Medulla oblongata (tissue), 1 donor: Measurements from ENCODE around the gene AK3.

ENCODE experiments used
- DNase-seq: peaks from one replicate; pipeline ENCODE4 v3.0.0-alpha.2; 2015; ENCODE audit errors: extremely low spot score

AK3 gene

DNA sequence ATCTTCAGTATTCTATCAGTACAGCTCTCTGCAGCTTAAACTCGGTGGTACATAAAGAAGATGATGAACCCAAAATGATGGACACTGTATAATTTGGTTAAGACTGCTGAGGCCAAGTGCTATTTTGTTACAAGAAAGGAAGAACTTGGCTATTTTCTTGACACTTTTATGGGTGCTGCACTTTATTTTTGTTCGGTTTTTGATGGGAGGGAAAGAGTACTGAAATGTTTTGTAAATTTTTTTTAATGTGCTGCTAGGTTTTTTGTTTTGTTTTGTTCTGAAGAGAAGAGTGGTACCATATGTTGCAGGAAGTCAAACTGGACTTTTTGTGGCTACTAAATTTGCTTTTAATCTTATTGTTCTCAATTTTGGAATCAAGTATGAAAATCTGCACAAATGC is 35.0 kb downstream of the AK3 start:
- no peak for DNase-seq

DNA sequence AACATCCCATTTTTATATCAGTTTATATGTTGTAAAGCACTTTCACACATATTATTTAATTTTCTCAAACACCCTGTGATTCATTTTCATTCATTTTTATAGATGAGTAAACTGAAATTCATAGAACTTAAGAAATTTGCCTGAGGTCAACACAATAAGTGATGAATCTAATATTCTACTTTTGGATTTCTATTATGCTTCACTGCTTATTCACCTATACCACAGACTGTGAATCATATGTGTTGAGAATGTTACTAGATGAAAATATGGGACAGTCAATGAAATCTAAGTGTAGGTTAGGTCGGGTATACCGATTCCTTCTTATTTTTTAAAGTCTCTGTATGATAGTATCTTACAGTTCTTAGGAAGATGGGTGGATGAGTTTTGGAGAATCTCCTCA is 36.9 kb downstream of the AK3 start:
- DNase-seq = no peak

- DNase-seq = no peak
Observed at GRCh38 chr9:4701526-4701925, 39.5 kb downstream of the AK3 start.

- DNase-seq = no peak
Observed at GRCh38 chr9:4700932-4701331, 40.1 kb downstream of the AK3 start.

DNA sequence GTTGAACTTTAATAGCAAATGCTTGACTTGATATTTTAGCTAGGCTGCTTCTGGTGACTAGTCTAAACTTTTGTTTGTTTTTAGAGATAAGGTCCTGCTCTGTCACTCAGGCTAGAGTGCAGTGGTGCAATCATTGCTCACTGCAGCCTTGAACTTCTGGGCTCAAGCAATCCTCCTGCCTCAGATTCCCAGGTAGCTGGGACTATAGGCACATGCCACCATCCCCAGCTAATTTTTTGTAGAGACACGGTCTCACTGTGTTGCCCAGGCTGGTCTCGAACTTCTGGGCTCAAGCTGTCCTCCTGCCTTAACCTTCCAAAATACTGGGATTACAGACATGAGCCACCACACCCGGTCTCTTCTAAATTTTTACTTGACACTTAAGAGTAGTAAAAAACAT is 40.9 kb downstream of the AK3 start:
- DNase-seq = no peak

DNA sequence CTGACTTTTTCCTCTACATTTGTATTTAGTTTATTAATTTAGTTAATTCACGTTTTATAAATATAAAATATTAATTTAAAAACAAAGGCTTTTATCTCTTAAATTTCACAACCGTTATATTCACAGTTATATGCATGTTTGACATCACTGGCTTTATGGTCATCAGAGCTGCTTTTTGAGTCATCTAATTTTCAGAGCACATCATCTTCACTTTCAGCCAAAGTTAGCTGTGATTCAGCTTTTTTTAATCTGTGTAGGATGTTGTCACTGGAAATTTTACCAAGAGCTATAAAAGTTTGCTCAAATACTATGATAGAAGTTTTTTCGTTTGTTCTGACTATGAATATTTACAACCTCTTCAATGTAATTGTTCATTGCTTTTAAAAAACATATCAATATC is 49.2 kb downstream of the AK3 start:
- no peak for DNase-seq

GRCh38 chr9:4690144-4690543 is 50.9 kb downstream of the AK3 start:
- no peak for DNase-seq

- no peak for DNase-seq
Observed at GRCh38 chr9:4689687-4690104, 51.3 kb downstream of the AK3 start.

DNA sequence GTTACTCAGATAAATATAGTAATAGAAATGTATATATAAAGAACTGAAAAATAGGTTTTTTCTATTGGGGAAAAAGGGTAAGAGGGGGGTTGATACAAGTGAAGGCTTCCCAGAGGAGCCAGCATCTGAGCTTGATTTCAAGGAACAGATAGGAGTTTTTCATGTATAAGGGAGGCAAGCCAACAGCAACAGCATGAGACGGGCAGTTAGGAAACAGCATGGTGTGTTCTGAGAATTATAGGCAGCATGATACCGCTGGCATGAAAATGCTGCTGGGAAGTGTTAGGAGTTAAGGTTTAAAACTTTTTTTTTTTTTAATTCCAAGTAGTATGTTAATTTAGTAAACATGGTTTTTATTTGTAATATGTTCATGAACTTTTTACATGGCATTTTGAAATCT is 52.0 kb downstream of the AK3 start:
- no peak for DNase-seq

DNA sequence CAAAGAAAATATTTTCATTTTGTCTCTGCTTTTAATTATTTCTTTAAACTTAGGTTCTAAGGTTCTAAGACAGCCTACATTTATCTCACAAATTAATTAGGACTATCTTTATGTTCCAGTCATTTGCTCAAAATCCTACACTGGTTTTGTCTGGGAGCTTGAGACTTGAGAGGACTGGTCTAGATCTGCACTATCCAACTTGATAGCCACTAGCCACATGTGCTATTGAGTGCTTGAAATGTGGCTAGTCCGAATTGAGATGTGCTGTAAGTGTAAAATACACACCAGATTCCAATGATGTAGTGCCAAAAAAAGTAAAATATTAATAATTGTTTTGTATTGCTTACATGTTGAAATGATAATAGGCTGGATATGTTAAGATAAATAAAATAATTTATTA is 54.4 kb downstream of the AK3 start:
- no peak for DNase-seq

- no peak for DNase-seq
Observed at GRCh38 chr9:4686112-4686511, 54.9 kb downstream of the AK3 start.

DNA sequence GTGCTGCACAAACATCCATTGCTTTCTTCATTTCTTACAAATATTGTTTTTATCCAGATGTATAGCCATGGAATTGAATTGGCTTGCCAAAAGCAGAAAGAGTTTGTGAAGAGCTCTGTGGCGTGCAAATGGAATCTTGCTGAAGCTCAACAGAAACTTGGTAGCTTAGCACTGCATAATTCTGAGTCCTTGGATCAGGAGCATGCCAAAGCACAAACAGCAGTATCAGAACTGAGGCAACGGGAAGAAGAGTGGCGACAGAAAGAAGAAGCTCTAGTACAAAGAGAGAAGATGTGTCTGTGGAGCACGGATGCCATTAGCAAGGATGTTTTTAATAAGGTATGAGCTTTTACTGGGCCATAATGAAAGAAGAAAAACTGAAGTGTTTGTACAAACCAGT is 56.2 kb downstream of the AK3 start:
- DNase-seq = no peak

DNA sequence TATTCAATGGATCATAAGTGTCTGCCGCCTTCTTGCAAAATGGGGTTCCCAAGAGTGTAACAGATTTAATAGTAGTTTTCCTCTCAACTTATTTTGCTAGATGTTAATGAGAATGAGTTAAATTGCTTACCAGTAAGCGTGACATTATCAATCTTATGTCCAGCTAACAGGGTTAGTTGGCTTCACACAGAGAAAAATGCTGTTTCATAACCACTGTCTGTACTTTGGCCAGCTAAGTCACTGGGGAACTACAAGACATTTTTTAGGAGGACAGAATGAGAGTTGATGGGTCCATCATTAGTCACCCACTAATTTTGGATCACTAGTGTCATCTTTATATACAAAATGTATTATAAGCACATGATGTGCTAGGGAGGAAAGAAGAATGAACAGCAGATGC is 60.3 kb downstream of the AK3 start:
- DNase-seq = peak; percentile 19

- DNase-seq = peak; percentile 51
Observed at GRCh38 chr9:4680173-4680525, 60.9 kb downstream of the AK3 start.

DNA sequence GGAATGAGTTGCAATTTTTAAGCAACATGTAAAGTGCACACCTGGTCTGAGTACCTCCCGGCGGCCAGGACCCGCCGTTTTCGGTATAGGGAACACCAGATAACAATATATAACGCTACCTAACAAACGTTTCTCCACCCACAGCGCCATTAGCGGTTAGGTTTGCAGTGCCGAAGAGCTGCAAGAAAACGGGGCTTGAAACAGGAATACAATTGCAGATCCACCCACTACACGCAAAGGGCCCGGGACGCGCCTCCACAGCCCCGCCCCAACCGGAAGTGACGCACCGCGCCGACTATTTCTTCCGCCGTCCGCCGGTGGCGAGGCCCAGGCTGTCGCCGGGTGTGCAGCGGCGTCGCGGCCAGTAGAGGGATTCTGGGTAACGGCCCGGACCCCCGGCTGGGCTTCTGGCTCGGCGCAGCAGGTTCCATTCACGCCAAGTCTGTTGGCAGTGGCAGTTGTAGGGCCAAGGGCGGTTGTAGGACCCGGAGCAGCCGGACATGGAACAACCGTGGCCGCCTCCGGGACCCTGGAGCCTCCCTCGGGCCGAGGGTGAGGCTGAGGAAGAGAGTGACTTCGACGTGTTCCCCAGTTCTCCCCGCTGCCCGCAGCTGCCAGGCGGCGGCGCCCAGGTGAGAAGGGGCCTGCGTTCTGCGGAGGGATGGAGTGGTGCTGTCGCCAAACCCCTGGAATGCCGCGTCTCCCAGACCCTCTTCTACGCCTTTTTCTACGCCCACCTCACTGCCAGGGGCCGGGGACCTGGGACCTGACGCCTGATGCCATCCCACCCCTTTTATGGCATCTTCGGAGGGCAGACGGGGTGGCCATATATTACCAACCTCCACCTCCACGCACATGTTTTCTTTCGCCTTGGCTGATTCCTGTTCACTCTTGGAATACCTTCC is 61.5 kb downstream of the AK3 start, which contains the start of gene CDC37L1:
Gene CDC37L1, plus strand, starts transcription at position 302 of the 905 bp plus-strand sequence. Its CDS starts 199 bp downstream, at position 501.
- peak; percentile 97 for DNase-seq

DNA sequence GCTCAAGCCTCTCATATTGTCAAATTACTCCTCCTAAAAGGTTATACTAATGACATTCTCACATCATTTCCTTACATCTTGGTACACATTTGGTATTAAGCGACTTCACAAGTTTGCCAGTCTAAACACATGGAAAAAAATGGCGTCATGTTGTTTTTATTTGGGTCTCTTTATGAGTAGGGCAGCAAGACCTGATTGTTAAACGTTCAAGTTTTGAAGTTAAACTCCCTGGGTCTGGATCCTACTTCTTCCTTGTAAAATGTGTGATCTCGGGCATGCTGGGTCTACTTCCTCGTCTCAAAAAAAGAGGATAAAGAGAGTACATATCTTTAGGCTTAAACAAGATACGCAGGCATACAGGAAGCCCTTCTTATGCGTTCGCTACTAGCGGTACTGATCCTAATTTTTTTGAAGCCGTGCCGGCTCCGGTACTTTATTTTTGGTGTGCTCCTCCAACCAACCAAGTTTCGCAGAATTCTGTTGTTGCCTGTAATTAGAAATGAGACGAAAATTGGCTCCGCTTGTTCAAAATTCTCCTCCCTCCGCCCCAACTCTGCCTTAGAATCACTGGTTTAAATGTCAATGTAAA is 62.2 kb downstream of the AK3 start:
- DNase-seq = peak; percentile 59

- no peak for DNase-seq
Observed at GRCh38 chr9:4677392-4677791, 63.6 kb downstream of the AK3 start.

DNA sequence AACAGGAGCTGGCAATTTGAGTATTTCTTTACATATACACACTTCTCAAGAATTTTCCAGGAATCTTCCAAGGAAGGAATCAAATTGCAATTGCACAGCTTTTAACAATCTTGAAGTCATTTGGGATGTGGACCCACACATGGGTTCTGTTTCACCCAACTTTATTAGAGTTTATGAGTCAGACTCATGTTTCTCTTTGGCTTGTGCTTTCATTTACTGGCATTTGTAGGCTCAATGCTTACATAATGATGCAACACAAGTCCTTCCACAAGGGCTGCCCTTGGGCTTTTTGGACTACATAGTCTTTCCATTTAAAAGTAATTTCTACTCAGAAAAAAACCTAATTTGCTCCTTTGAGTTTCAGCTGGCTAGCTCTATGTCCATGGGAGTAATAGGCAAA is 66.2 kb downstream of the AK3 start:
- no peak for DNase-seq

DNA sequence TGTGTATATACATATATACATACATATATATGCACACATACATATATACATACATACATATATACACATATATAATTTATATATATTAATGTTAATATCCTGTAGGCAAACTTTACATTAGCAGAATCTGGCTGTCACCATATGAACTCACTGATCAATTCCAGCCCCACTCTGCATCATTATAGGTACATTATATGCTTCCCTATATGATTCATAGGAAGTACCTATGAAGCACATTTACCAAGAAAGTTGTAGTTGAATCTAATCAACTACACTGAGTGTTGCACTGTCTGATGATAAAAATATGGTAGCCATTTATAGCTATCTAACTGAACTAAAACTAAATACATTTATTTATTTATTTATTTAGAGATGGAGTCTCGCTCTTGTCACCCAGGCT is 69.3 kb downstream of the AK3 start:
- DNase-seq = no peak

DNA sequence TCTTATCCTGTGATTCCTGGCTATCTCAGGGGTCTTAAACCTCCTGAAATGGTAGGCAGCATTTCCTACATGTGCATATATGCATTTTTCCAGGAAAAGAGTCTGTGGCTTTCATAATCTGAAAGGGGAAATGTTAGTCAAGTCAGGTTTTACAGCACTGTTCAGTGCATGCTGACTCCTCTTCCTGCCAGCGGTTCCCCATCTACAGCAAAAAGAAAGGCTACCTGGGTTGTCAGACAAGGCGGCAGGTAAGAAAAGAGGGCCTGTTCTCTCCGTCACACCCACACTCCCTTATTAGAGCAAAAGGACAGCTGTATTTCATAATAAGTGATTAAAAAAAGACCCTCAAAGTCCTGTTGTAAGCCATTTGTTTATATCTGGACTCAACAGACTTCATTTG is 70.4 kb downstream of the AK3 start:
- no peak for DNase-seq

- DNase-seq = no peak
Observed at GRCh38 chr9:4669890-4670289, 71.1 kb downstream of the AK3 start.

GRCh38 chr9:4668604-4669003 is 72.4 kb downstream of the AK3 start:
- DNase-seq = no peak

GRCh38 chr9:4667681-4668080 is 73.3 kb downstream of the AK3 start:
- no peak for DNase-seq
